GM21381 (cell line): Measurements from ENCODE around the gene SLC35D2.
"Not testable (repeated sequence)": the region's sequence is repeated elsewhere in the genome, so short reads cannot be mapped to it uniquely, and the experiment has no call there.

Experiments
- ATAC-seq: cut with Tn5 transposase; IDR thresholded peaks from one replicate; pipeline ENCODE4 v1.9.1; 2021; ENCODE audit warnings: mild to moderate bottlenecking, moderate library complexity; ENCODE audit not compliant: unreplicated experiment

Gene SLC35D2

GRCh38 chr9:96361668-96362067 lies 21.8 kb downstream of the SLC35D2 start:
- ATAC-seq = no peak

GRCh38 chr9:96360976-96361375 lies 22.5 kb downstream of the SLC35D2 start:
- no peak for ATAC-seq

DNA sequence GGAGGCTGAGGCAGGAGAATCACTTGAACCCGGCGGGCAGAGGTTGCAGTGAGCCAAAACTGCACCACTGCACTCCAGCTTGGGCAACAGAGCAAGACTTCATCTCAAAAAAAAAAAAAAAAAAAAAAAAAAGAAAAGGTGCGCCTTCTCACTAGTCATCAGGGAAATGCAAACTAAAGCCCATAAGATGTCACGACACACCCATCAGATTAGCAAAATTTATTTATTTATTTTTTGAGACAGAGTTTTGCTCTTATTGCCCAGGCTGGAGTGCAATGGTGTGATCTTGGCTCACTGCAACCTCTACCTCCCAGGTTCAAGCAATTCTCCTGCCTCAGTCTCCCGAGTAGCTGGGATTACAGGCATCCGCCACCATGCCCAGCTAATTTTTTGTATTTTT lies 23.0 kb downstream of the SLC35D2 start:
- not testable (repeated sequence) for ATAC-seq

DNA sequence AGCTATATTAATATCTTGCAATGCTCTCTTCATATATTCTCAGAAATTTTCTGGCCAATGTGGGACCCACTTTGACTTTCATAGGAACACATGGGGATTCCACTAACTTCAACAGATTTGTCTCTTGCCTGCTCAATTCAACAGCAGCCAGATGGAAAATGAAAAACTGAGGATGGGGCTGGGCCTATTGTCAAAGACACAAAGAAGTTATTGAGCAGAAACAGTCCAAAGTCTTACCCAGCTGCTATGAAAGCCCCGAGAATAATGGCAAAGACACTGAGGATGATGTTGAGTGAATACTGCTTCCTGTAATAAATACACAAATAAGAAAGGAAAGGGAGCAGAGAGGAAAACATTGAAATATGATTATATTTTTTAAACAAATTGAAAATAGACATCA lies 32.6 kb downstream of the SLC35D2 start:
- ATAC-seq = no peak

DNA sequence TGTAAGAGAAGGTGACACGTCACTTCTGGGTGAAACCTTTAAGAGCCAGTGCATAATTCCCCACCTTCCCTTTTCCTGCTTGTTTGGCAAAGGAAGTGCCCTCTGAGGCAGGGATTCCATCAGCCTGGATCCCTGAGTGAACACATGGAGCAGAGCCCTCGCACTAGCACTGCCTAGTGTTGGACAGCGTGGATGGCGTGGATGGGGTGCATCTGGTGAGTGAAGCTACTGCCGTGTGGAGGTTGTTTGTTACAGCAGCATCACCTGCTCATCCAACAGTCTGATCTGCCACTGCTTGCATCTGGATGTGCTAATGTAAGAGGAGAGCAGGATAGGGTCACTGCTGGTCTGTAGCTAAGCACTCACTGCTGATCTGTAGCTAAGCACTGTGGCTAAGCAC lies 35.2 kb downstream of the SLC35D2 start:
- ATAC-seq = no peak

DNA sequence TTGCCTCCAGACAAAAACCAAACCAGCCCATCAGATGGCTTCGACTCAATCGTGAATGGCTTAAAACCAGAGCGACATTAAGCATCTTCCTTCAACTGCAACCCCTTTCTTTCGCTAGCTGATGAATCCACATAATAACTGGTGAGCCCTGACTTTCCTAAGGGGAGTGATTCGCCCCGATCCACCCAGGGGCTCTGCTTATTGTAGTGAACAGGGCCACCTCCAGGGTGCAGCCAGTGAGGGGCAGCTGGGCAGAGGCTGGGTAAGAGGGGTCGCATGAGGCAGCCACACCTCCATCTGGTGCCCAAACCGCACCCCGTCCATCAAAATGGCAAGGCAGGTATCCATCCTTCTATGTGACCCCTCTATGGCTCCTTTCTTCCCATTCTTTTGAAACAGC lies 38.0 kb downstream of the SLC35D2 start:
- no peak for ATAC-seq

DNA sequence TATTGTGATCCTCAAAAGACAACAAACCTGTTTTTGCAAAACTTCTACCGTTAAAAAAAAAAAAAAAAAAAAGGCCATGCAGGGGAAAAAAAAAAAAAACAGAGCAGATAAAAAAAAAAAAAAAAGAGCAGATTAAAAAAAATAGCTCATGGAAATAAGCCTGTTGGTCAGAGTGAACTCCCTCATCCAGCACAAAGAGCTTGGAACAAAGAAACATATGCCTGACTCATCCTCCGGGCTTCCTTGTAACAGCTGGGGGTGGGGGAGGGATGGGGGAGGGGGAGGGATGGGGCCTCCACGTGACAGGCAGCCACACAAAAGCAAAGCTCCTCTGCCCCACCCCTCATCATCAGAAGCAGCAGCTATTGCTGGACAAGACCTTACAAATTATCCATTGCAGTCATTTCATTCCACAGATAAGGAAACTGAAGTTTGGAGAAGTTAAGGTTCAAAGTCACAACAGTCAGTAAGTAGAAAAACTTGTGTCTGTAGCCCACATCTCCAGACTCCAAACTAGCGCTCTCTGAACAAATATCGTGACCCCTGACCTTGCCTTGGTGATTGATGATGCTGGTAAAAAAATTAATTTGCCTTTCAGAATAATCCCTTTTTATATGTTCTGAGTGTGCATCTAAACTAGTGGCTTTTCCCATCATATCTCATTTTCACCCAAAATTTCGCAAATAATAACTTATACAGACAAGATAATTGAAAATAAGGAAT lies 38.9 kb downstream of the SLC35D2 start:
- no peak for ATAC-seq

- ATAC-seq = no peak
Observed at GRCh38 chr9:96343515-96344360, 39.8 kb downstream of the SLC35D2 start.

GRCh38 chr9:96342571-96343245 lies 40.8 kb downstream of the SLC35D2 start:
- no peak for ATAC-seq

- no peak for ATAC-seq
Observed at GRCh38 chr9:96340707-96341106, 42.8 kb downstream of the SLC35D2 start.

DNA sequence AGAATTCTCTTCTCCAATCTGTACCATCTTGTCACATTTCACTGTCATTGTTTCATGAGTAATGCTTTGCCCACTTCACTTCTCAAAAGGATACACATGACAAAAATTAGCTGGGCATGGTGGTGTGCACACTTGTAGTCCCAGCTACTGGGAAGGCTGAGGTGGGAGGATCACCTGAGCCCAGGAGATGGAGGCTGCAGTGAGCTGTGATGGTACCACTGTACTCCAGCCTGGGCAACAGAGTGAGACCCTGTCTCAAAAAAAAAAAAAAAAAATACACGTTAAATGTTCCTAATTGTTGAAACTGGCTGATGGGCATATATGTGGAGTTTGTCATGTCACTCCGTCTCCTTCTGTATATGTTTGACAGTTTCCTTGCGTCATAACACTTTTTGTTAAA lies 45.2 kb downstream of the SLC35D2 start:
- ATAC-seq = no peak

- ATAC-seq = no peak
Observed at GRCh38 chr9:96333958-96334357, 49.6 kb downstream of the SLC35D2 start.

- ATAC-seq = no peak
Observed at GRCh38 chr9:96331236-96331947, 52.1 kb downstream of the SLC35D2 start.

DNA sequence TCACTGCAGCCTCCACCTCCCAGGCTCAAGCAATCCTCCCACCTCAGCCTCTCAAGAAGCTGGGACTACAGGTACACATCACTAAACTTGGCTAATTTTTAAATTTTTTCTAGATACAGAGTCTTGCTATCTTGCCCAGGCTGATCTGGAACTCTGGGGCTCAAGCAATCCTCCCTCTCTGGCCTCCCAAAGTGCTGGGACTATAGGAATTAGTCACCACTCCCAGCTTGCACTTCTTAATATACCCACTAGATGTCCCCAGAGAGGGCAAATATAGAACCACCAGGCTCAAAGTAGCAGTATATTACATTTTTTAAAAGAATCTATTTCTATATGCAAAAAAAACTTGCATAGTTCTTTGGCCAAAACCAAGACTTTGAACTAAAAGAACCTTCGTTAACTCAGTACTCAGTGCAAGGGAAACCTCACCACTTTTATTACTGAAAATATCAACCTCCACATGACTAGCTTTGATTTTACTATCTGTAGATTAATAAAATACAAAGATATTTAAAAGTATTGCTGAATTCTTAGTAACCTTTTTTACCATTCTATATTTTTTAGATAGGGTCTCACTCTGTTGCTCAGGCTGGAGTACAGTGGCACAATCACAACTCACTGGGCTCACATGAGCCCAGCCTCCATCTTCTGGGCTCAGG lies 55.7 kb downstream of the SLC35D2 start:
- no peak for ATAC-seq

DNA sequence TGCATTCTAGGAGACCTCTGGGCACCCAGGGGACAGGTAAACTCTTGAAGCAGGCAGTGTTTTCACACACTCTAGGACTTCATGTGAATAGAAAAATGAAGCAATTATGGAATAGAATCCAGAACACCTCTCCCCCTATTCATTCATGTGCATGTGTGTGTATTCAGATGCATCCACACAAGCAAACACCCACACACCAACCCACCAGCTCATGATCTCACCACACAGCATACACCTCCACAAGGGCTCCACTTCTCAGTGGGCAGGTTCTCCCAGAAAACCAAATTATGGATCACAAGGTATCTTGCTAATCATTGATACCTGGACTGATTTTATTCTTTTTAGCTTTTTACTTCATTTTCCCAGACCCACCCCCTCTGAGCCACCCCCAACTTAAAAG lies 60.3 kb downstream of the SLC35D2 start:
- ATAC-seq = no peak

GRCh38 chr9:96322736-96323135 lies 60.8 kb downstream of the SLC35D2 start:
- ATAC-seq = not testable (repeated sequence)

- ATAC-seq = not testable (repeated sequence)
Observed at GRCh38 chr9:96322210-96322609, 61.3 kb downstream of the SLC35D2 start.

DNA sequence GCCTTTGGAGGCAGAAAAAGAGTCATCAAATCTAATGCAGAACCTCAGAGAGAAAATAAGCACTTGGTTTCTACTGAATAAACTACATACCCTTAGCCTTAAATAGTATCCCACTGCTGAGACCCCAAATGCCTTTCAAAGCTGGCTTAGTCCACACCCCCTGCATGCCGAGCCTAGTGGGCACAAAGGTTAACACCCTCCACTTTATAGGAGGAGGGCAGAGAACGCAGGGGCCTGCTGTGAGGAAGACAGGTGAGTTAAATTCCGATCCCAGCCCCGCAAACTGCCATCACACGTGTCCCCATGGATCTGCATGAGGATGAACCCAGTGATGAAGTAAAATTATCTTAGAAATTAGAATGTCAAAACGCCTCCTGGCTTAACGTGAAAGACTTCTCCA lies 62.0 kb downstream of the SLC35D2 start:
- no peak for ATAC-seq

GRCh38 chr9:96320749-96321280 lies 62.7 kb downstream of the SLC35D2 start:
- ATAC-seq = no peak

DNA sequence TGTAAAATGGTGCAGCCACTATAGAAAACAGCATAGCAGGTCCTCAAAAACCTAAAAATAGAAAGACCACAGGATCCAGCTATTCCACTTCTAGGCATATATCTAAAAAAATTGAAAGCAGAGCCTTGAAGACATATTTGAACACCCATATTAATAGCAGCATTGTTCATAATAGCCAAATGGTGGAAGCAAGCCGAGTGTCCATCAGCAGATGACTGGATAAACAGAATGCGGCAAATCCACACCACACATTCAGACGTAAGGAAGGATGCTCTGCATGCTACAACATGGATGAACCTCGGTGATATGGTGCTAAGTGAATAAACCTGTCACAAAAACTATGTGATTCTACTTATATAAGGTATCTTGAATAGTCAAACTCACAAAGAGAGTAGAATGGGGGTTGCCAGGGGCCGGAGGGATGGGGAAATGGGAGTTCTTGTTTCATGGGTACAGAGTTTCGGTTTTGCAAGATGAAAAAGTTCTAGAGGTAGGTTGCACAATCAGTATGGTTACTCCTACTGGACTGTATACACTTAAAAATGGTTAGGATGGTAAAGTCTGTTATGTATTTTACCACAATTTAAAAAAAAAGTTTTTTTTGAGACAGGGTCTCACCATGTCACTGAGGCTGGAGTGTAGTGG lies 64.5 kb downstream of the SLC35D2 start:
- no peak for ATAC-seq
